Measurements from ENCODE around the gene TIRAP.

Gene TIRAP

GRCh38 chr11:126337474-126338241 lies 54.8 kb downstream of the TIRAP start:
- H4K91ac ChIP-seq (ENCODE audit: low read depth, low read length), result peak overlapping the region; percentile 74
- H3K4me1 ChIP-seq (ENCODE audit: control insufficient read depth in 1 of 2, insufficient read depth in 2 of 2, low read length in 2 of 2), result peaks cover 39 to 48% of the 10 kb centered on the region in 2 experiments
- H3K4ac ChIP-seq (ENCODE audit: low read depth, low read length), result no peak overlapping the region
- DNase-seq, result no peak
- H3K18ac ChIP-seq (ENCODE audit: low read length), result no peak overlapping the region
- H3K23ac ChIP-seq (ENCODE audit: low read length), result no peak overlapping the region
- no peak overlapping the region for H2AK5ac ChIP-seq (ENCODE audit: low read length)
- no CpG with 5 or more reads among the region's 15 CpGs for WGBS (ENCODE audit: extremely low coverage, insufficient coverage, insufficient read length)
- peak overlapping the region; percentile 73 for H2BK12ac ChIP-seq (ENCODE audit: low read length)
- no peak overlapping the region for H3K14ac ChIP-seq (ENCODE audit: low read length)
- no peak overlapping the region for H2BK120ac ChIP-seq (ENCODE audit: insufficient read depth, low read length, poor library complexity)
- H4K8ac ChIP-seq (ENCODE audit: low read depth, low read length), result no peak overlapping the region
- H3K79me2 ChIP-seq (ENCODE audit: control insufficient read depth, insufficient read depth, low read length, poor library complexity), result peaks cover 1% of the 10 kb centered on the region
- H3K9ac ChIP-seq (ENCODE audit: low read length), result no peak overlapping the region
- no peak overlapping the region for H3K4me3 ChIP-seq (ENCODE audit: low read depth, low read length)
- H3K4me2 ChIP-seq (ENCODE audit: low read length), result no peak overlapping the region
- peak overlapping the region; percentile 7 for H2BK5ac ChIP-seq (ENCODE audit: low read depth, low read length, poor library complexity)
- H2AFZ ChIP-seq (ENCODE audit: insufficient read depth, low read length, poor library complexity), result no peak overlapping the region
- H3K27me3 ChIP-seq (ENCODE audit: insufficient read depth, low read length), result no peaks in the 10 kb centered on the region
- H4K12ac ChIP-seq (ENCODE audit: low read depth, low read length), result no peak overlapping the region
- peaks cover 8% of the 10 kb centered on the region for H3K79me1 ChIP-seq (ENCODE audit: low read length)
- H3K36me3 ChIP-seq (ENCODE audit: control insufficient read depth in 1 of 2, insufficient read depth in 2 of 2, low read length in 2 of 2), result peaks cover 0 to 4% of the 10 kb centered on the region in 2 experiments
- H3K27ac ChIP-seq (ENCODE audit: low read depth, low read length), result no peak overlapping the region
- no peaks in the 10 kb centered on the region for H3K9me3 ChIP-seq (ENCODE audit: insufficient read depth, low read depth, low read length)

- no peak overlapping the region for H2AFZ ChIP-seq (ENCODE audit: insufficient read depth, low read length, poor library complexity)
- no peak overlapping the region for H4K12ac ChIP-seq (ENCODE audit: low read depth, low read length)
- H2BK120ac ChIP-seq (ENCODE audit: insufficient read depth, low read length, poor library complexity), result no peak overlapping the region
- no peak overlapping the region for H3K14ac ChIP-seq (ENCODE audit: low read length)
- H3K4me1 ChIP-seq (ENCODE audit: control insufficient read depth in 1 of 2, insufficient read depth in 2 of 2, low read length in 2 of 2), result peaks cover 35 to 43% of the 10 kb centered on the region in 2 experiments
- no peak overlapping the region for H3K4me2 ChIP-seq (ENCODE audit: low read length)
- no peak overlapping the region for H2BK12ac ChIP-seq (ENCODE audit: low read length)
- no peaks in the 10 kb centered on the region for H3K9me3 ChIP-seq (ENCODE audit: insufficient read depth, low read depth, low read length)
- no peak overlapping the region for H3K4me3 ChIP-seq (ENCODE audit: low read depth, low read length)
- H3K23ac ChIP-seq (ENCODE audit: low read length), result no peak overlapping the region
- no peak overlapping the region for H2AK5ac ChIP-seq (ENCODE audit: low read length)
- H3K27ac ChIP-seq (ENCODE audit: low read depth, low read length), result no peak overlapping the region
- peaks cover 1% of the 10 kb centered on the region for H3K79me2 ChIP-seq (ENCODE audit: control insufficient read depth, insufficient read depth, low read length, poor library complexity)
- H3K9ac ChIP-seq (ENCODE audit: low read length), result no peak overlapping the region
- WGBS (ENCODE audit: extremely low coverage, insufficient coverage, insufficient read length), result no CpG with 5 or more reads among the region's 7 CpGs
- no peak overlapping the region for H4K8ac ChIP-seq (ENCODE audit: low read depth, low read length)
- no peak overlapping the region for H3K4ac ChIP-seq (ENCODE audit: low read depth, low read length)
- H4K91ac ChIP-seq (ENCODE audit: low read depth, low read length), result no peak overlapping the region
- H2BK5ac ChIP-seq (ENCODE audit: low read depth, low read length, poor library complexity), result no peak overlapping the region
- H3K79me1 ChIP-seq (ENCODE audit: low read length), result peaks cover 8% of the 10 kb centered on the region
- no peak overlapping the region for H3K18ac ChIP-seq (ENCODE audit: low read length)
- no peaks in the 10 kb centered on the region for H3K27me3 ChIP-seq (ENCODE audit: insufficient read depth, low read length)
- no peak for DNase-seq
- H3K36me3 ChIP-seq (ENCODE audit: control insufficient read depth in 1 of 2, insufficient read depth in 2 of 2, low read length in 2 of 2), result peaks cover 0 to 4% of the 10 kb centered on the region in 2 experiments
These were observed 55.6 kb downstream of the TIRAP start for GRCh38 chr11:126338346-126339055.

DNA sequence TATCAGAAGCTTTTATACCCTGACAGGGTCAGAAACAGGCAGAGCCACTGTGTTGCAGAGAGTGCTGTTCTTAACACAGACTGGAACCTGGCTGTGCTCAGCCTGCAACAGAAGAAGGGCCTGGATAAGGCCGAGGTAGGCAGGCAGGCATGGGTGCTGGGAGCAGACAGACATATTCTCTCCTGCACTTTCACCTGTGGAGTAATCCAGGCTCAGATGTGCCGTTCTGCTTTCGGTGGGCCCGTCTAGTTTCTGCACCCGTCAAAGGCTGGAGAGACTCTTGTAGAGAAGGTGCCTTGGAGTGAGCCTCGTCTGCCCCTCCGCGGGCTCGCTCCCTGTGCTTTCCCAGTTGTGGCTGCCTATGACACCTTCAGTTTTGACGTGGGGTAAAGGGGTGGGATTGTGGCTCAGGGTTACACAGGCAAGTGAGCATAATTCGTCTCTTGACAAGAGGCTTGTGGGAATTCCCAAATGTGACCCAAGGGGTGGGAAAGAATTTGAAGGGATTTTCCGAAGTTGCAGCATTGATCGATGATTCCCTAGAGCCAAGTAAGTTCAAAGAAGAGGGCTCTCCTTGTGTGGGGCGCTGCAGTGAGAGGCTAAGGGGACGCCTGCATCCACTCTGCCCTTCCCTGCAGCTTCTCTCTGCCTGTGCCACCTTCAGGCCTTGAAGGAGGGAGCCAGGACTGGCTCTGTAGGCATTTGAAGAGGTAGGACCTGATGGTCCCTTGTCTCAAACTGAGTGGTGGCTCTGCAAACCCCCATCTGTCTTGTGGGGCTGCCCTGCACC lies 56.4 kb downstream of the TIRAP start:
- H2BK12ac ChIP-seq (ENCODE audit: low read length), result peak overlapping the region; percentile 48
- H2AFZ ChIP-seq (ENCODE audit: insufficient read depth, low read length, poor library complexity), result no peak overlapping the region
- peak overlapping the region; percentile 35 for H3K14ac ChIP-seq (ENCODE audit: low read length)
- H3K18ac ChIP-seq (ENCODE audit: low read length), result no peak overlapping the region
- no peaks in the 10 kb centered on the region for H3K9me3 ChIP-seq (ENCODE audit: insufficient read depth, low read depth, low read length)
- H4K91ac ChIP-seq (ENCODE audit: low read depth, low read length), result peak overlapping the region; percentile 45
- peaks cover 8% of the 10 kb centered on the region for H3K79me1 ChIP-seq (ENCODE audit: low read length)
- H3K4me3 ChIP-seq (ENCODE audit: low read depth, low read length), result no peak overlapping the region
- no peak overlapping the region for H4K8ac ChIP-seq (ENCODE audit: low read depth, low read length)
- no peak overlapping the region for H2BK120ac ChIP-seq (ENCODE audit: insufficient read depth, low read length, poor library complexity)
- H3K27ac ChIP-seq (ENCODE audit: low read depth, low read length), result no peak overlapping the region
- WGBS (ENCODE audit: extremely low coverage, insufficient coverage, insufficient read length), result no CpG with 5 or more reads among the region's 15 CpGs
- H2BK5ac ChIP-seq (ENCODE audit: low read depth, low read length, poor library complexity), result no peak overlapping the region
- peaks cover 35 to 38% of the 10 kb centered on the region in 2 experiments for H3K4me1 ChIP-seq (ENCODE audit: control insufficient read depth in 1 of 2, insufficient read depth in 2 of 2, low read length in 2 of 2)
- H3K23ac ChIP-seq (ENCODE audit: low read length), result no peak overlapping the region
- no peaks in the 10 kb centered on the region for H3K27me3 ChIP-seq (ENCODE audit: insufficient read depth, low read length)
- peaks cover 1% of the 10 kb centered on the region for H3K79me2 ChIP-seq (ENCODE audit: control insufficient read depth, insufficient read depth, low read length, poor library complexity)
- no peak overlapping the region for H3K4ac ChIP-seq (ENCODE audit: low read depth, low read length)
- no peak overlapping the region for H2AK5ac ChIP-seq (ENCODE audit: low read length)
- H3K36me3 ChIP-seq (ENCODE audit: control insufficient read depth in 1 of 2, insufficient read depth in 2 of 2, low read length in 2 of 2), result peaks cover 0 to 4% of the 10 kb centered on the region in 2 experiments
- H3K9ac ChIP-seq (ENCODE audit: low read length), result no peak overlapping the region
- no peak overlapping the region for H4K12ac ChIP-seq (ENCODE audit: low read depth, low read length)
- H3K4me2 ChIP-seq (ENCODE audit: low read length), result no peak overlapping the region
- no peak for DNase-seq

- Histone ChIP-seq H3K23ac (ENCODE audit: low read length) (no peak overlapping the region), H3K4me2 (ENCODE audit: low read length) (no peak overlapping the region), H3K18ac (ENCODE audit: low read length) (no peak overlapping the region), H2AFZ (ENCODE audit: insufficient read depth, low read length, poor library complexity) (no peak overlapping the region), H4K12ac (ENCODE audit: low read depth, low read length) (no peak overlapping the region), H4K8ac (ENCODE audit: low read depth, low read length) (no peak overlapping the region), H3K4ac (ENCODE audit: low read depth, low read length) (no peak overlapping the region), H3K4me3 (ENCODE audit: low read depth, low read length) (no peak overlapping the region), H4K91ac (ENCODE audit: low read depth, low read length) (peak overlapping the region; percentile 45), H3K79me1 (ENCODE audit: low read length) (peaks cover 10% of the 10 kb centered on the region), H3K79me2 (ENCODE audit: control insufficient read depth, insufficient read depth, low read length, poor library complexity) (peaks cover 1% of the 10 kb centered on the region), H3K9me3 (ENCODE audit: insufficient read depth, low read depth, low read length) (no peaks in the 10 kb centered on the region), H3K14ac (ENCODE audit: low read length) (peak overlapping the region; percentile 35), H3K36me3 (ENCODE audit: control insufficient read depth in 1 of 2, insufficient read depth in 2 of 2, low read length in 2 of 2) (peaks cover 0 to 4% of the 10 kb centered on the region in 2 experiments), H2AK5ac (ENCODE audit: low read length) (no peak overlapping the region), H3K4me1 (ENCODE audit: control insufficient read depth in 1 of 2, insufficient read depth in 2 of 2, low read length in 2 of 2) (peaks cover 33 to 37% of the 10 kb centered on the region in 2 experiments), H2BK12ac (ENCODE audit: low read length) (no peak overlapping the region), H2BK120ac (ENCODE audit: insufficient read depth, low read length, poor library complexity) (no peak overlapping the region), H3K27me3 (ENCODE audit: insufficient read depth, low read length) (no peaks in the 10 kb centered on the region), H3K9ac (ENCODE audit: low read length) (no peak overlapping the region), H2BK5ac (ENCODE audit: low read depth, low read length, poor library complexity) (no peak overlapping the region), H3K27ac (ENCODE audit: low read depth, low read length) (no peak overlapping the region)
- no CpG with 5 or more reads among the region's 11 CpGs for WGBS (ENCODE audit: extremely low coverage, insufficient coverage, insufficient read length)
- no peak for DNase-seq
These were observed 57.1 kb downstream of the TIRAP start for GRCh38 chr11:126339863-126340434.

Measured in trophoblast cell (in vitro differentiated cells and primary cell).